Esophagus mucosa (tissue), 1 donor: Measurements from ENCODE around the gene PPWD1. TPM values are rescaled to one million over a fixed set of nuclear protein-coding genes. Genes with fewer than 3 reads are reported as not detected.

Source experiments
- ATAC-seq: fragments of 200-7000 bp; cut with Tn5 transposase; one replicate; pipeline ENCODE4 v1.9.1; 2020
- total RNA-seq: library from RNA; stranded (reverse); gene quantifications from one replicate; pipeline ENCODE4 v1.2.4, GENCODE V29; 2023
- donor health status: DM: yes; HTN: yes; CAD: no.

PPWD1 gene
- total RNA-seq, 1 donor from 2014 or later, result 16.6 TPM

DNA sequence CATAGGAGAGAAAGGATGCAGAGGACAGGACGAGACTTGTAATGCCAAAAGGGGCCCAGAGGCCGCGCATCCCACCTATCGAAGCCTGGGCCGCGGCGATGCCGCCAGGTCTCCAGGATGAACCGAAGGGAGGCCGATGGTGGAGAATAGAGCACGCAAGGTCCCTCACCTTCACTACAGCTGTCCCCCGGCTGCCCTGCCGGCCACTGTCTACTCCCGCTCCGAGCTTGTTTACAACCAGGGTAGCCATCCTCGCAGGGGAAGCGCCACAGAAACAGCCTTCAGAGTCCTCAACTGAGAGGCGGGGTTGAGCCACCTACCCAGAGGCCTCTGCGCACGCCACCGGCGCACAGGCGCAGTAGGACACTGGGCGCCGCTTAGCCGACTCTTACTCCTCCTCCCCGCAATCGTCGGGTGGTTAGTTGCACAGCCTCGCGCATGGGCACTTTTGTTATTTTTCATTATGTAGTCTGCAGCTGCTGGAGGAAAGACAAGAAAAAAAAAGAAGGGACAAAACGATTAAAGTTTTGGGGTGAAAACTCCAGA, 61.0 kb downstream of the PPWD1 start, which contains the start of gene TRIM23:
TRIM23 (minus strand) TSS at position 309 of the 546 bp plus-strand sequence; CDS start at position 250, 59 bp downstream.
- peak; percentile 99 for ATAC-seq

DNA sequence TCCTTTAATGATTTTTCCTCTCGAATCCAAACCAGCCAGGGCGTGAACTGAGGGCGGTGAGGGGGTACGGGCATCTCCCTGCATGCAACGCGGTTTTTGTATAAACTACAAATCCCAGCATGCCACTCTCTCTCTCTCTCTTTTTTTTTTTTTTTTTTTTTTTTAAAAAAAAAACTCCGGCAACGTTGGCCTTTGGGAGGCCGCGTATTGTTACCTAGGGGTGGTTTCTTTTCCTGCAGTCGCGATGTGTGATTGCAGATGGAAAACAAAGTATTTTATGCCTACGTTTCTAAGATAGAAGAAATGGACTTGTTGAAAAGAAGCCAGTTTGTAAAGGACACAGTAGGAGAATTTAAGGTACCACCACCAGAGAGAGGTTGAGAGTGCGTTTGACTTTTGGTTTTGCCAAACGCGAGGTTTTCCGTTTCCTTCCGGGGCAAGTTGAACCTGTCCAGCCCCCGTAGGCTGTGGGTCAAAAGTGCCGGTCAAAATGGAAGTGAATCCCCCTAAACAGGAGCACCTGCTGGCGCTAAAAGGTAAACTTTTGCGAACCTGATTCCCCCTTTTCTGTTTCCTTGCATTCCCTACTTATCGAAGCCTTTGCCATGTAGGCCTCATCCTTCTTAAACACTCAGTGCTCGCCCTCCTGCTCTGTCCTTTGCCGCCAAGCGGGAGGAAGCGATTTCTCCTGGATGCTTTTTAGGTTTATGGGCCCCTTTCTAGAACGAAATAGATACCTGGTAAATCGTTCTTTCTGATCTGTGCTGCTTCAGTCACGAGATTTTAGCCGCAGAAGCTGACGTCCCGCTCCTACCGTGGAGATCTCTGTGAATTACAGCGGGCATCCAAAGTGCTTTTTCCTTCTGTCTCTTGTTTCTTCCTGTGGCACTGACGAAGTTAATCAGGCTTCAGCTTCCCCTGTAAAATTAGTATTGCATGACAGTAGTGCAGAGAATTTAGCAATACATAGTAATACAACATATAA, 61.8 kb downstream of the PPWD1 start, which contains the start of the genes SHLD3 and TRAPPC13:
SHLD3 (plus strand) TSS at position 457 of the 985 bp plus-strand sequence. CDS start 4,561 bp downstream, outside the sequence.
TRAPPC13 (plus strand) TSS at position 457 of the 985 bp plus-strand sequence; CDS start at position 491, 34 bp downstream.
- peak; percentile 91 for ATAC-seq

DNA sequence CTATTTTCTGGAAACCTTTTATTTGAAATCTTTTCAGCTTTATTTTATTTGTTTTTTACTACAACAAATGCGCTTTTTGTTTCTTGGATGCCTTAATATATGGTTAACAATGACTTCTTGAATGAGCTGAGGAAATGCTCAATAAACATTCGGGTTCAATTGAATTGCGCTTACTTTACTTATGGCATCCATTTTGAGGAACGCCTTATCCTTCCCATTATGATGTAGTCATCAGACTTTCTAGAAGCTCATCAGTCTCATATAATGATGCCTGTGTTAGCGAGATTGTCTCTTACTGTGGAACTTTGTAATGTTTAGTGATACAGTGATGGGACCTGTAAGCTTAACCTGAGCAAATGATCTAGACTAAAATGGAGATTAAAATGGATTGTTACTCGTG, 62.6 kb downstream of the PPWD1 start:
- no peak for ATAC-seq

DNA sequence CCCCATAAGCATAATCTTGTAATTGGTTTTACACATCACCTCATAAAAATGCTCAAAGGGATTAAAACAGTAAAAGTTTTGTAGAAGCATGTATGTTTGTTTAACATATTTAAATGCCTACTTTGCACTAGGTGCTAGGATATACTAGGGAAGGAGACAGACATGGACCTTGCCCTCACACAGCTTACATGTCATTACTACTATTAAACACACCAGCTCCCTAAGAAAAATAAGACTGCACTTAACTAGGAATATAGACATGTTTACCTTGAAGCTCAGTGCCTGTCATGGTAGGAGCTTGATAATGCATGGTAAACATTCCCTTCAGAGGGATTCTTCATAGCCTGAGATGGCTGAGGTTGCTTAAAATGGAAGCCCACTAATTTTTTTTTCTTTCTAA, 67.9 kb downstream of the PPWD1 start:
- ATAC-seq, result no peak

Other genes starting within 250 kb of the PPWD1 start
- gene ADAMTS6, start 81.4 kb upstream of the PPWD1 start, total RNA-seq, result 1.2 TPM
- gene CENPK, start 128 bp upstream of the PPWD1 start, total RNA-seq, result 9.3 TPM
- 4.8 TPM for gene TRIM23, start 61.0 kb downstream of the PPWD1 start, total RNA-seq
- gene SHLD3, start 61.7 kb downstream of the PPWD1 start, total RNA-seq, result 1.5 TPM
- 18.9 TPM for gene TRAPPC13, start 61.7 kb downstream of the PPWD1 start, total RNA-seq
- 1.9 TPM for gene SGTB, start 158.8 kb downstream of the PPWD1 start, total RNA-seq
- 16.0 TPM for gene NLN, start 158.9 kb downstream of the PPWD1 start, total RNA-seq